T-helper 1 cell (primary cell): ENCODE data around the gene KIAA0930.
A peak's percentile ranks its signal among the peaks of the same experiment; 100 is the strongest.
"Not testable (repeated sequence)": the region's sequence is repeated elsewhere in the genome, so short reads cannot be mapped to it uniquely, and the experiment has no call there.

Experiments
- DNase-seq, 5 donors: peaks; one replicate each; pipeline ENCODE4 v3.0.0-alpha.2; 2012 to 2020

KIAA0930 gene

DNA sequence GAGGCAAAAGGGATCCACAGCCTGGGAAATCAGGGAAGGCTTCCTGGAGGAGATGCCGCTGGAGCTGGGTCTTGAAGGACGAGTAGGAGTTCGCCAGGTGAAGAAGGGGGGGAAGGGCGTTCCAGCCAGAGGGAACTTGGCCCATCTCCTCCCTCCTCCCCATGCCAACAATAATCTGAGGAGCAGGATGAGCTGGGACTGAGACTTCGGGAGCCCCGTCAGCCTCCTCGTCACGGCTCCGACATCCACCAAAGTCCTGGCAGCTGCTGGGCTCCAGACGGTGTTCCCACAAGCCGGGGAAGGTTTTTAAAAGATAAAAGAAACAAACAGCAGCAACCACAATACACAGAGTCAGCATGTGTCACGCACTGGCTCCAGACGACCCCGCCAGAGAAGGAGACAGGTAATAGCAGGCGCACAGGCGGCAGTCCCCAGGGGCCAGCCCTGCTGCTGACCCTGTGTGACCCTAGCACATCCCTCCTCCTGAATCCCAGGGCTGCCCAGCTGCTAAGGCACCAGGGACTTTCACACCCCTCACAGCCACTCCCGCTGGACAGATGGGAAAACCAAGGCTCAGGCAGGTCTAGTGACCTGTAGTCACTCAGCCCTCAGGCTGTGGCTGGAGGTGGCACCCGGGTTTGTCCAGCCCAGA lies 39.7 kb downstream of the KIAA0930 start:
- no peak for DNase-seq

DNA sequence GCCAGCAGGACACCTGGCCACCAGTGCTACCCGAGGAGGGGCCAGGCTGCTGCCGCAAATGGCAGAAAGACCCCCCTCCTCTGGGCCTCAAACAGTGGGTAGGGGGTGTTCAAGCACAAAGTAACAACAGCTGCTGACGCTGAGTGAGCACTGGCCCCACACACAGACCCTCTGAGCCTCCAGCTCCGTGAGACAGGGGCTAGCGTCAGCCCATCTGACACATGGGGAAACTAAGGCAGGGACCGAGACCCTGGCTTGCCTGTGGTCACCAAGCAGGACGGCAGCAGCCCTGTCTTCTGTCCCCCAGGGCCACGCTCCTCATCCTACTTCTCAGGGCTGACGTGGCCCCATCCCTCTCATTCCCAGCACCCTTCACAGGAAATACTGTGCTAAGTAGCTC lies 40.5 kb downstream of the KIAA0930 start:
- DNase-seq = no peak

DNA sequence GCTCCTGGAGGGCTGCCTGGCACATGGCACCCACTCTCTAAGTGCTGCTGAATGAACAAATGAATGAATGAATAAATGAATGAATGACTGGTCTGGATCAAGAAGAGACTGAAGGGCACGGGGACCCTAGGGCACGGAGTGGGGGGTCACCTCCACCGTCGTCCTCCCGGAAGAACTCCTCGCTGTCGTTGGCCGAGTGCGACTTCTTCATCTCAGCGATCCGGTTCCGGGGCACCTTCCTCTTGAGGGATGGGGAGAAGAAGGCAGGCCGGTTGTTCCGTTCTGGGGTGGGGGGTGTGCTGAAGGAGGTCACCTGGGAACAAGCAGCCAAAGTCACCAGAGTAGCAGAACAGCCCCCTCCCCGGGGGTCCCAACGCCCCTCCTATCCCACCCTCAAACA lies 41.0 kb downstream of the KIAA0930 start:
- no peak for DNase-seq

DNA sequence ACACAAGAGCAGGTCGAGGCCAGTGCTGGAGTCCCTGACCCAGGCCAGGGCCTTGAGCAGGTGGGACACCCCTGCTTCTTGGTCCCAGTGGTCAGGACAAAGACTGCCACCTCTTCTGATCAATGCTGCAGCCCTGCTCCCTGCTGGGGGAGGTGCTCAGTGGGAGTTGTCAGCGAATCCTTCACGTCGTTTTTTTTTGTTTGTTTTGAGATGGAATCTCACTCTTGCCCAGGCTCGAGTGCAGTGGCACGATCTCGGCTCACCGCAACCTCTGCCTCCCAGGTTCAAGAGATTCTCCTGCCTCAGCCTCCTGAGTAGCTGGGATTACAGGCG lies 42.3 kb downstream of the KIAA0930 start:
- no peak for DNase-seq

DNA sequence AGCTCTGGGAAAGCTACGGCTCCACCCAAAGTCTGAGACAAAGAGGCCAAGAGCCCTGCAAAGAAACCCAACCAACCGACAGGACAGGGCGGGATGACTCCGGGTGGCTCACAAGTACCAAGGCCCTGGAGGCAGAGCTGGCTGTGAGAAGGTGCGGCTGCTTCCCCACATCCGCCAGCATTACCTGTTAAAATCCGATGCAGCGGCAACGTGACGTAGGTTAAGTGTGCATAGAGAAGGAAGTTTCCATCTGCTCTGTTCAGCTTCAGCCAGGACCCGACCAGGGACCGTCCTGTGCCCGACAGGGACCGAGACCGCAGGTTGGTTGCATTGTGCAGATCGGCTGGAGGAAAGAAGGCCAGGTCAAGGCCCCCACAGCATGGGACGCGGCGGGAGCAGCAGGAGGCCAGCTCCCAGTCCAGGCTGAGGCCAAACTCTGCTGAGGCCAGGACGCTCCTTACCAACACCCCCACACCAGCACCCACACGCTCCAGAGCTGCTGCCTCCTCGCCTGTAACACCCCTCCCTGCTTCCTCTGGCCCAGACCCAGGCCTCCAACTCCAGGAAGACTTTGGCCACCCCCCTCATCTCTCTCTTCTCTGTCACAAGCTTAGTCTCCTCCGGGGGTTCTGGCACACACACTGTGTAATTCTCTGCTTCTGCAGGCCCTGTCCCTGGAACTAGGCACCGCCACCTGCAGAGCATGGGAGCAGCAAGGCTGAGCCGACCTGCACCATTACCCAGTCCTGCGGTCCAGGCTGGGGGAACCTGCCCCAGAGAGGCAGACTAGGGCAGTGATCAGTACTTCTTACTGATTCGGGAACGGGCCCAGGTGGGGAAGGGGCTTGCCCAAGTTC lies 42.9 kb downstream of the KIAA0930 start:
- DNase-seq = no peak

DNA sequence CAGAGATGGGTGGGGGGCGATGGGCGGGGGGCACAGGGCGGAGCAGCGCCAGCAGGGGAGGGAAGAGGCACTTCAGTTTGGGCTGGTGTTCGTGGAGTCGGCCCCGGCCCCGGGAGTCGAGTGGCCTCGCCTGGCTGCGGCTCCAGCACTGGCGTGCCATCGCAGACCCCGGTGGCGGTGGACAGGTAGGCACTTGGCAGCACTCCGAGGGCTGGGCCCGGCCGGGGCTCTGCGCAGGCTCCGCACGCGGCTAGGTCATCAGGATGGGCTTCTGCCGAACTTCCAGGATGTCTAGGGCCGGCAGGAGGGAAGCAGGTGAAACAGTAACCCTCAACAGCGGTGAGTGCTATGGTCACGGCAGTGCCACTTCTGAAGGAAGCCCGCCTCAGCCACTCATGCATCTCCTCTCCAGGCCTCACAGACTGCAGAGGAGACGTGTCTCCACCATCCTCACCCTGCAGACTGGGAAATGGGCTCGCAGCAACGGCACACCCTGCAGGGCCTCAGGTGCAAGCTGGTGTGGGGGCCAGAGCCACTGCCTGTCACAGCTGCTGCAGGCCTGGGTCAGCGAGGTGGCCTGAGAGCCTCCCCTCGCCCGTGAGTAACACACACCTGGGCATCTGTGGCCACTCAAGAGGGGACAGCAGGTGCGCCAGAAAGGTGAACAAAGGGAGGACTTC lies 43.6 kb downstream of the KIAA0930 start:
- DNase-seq = no peak

DNA sequence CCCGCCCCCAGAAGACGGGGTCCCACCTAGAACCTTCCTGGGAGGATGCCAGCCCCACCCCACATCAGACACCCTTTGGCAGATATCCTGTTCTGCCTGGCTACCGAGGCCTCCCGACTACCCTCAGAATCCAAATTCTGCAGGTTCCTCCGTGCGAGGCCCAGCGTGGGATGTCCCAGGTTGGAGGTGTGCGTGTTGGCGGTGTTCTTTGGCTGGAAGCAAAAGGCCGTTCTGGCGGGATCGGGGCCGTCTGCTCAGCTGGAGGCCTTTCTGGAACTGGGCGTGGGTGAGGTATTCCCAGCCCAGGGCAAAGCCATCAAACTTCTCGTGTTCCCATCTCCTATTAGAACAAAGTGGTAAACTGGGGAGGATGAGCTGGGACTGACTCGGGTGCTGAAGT lies 44.4 kb downstream of the KIAA0930 start:
- DNase-seq = no peak

DNA sequence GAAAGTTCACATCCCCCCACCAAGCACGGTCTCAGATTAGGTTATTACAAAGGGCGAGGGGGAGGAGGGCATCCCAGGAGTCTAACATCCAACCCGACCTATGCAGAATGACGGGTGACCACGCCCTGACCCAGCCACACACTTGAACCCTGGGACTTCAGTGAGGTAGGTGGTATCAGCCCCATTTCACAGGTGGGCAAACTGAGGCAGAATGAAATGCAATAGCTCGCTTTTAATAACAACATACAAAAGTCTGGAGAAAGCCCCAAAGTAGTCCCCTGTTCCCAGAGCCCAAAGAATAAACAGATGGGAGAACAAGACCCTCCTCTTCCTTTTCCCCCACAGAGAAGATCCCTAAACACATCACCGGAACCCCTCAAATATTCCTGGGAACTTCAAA lies 45.1 kb downstream of the KIAA0930 start:
- DNase-seq = no peak

DNA sequence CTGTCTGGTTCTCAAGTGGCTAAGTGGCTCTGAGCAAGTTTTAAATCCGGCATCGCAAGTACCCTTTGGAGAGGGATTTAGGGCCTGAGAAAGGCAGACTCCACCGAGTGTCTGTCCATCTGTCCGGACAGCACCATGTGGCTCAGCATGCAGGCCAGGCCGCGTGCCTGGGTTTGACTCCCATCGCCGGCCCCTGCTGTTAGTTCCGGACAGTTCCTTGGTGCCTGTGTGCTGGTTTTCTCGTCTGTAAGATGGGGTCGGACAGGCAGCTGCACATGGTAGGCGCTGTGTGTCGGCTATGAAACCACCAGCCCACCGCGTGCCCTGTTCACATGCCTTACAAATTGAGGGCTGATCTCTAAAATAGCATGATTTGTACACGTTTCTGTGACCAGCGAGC lies 46.0 kb downstream of the KIAA0930 start:
- no peak for DNase-seq

DNA sequence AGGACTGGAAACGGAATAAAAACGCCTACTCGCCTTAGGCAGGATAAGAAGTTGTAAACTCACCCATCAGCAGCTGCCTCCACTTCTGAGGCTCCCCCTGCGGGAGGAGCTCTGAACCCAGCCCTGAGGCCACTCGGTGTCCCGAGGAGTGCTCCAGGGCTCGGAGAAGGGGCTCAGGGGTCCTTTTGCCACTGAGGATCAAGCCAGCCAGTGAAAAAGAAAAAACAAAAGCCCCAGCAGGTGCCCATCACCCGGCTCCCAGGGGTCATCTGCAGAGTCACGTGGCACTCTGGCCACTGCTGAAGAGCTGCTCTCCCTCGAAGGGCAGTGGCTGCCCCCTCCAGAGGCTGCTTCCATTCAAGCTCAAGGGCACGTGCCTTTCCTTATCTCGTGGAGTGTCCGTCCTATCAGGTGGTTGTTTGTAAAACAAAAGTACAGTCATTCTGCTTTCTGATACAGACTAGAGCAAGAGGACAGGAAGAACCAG lies 48.0 kb downstream of the KIAA0930 start:
- DNase-seq = no peak

DNA sequence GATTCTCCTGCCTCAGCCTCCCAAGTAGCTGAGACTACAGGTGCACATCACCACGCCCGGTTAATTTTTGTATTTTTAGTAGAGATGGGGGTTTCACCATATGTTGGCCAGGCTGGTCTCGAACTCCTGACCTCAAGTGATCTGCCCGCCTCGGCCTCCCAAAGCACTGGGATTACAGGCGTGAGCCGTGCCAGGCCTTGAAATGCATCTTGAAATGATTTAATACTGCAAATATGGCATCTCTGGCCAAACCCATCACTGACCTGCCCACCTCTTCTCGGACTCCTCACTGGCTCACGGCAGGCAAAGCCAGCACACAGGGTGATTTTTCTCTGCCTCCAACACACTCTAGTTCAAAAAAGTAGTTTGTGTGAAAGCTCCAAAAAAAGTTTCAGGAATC lies 48.9 kb downstream of the KIAA0930 start:
- DNase-seq = not testable (repeated sequence)

DNA sequence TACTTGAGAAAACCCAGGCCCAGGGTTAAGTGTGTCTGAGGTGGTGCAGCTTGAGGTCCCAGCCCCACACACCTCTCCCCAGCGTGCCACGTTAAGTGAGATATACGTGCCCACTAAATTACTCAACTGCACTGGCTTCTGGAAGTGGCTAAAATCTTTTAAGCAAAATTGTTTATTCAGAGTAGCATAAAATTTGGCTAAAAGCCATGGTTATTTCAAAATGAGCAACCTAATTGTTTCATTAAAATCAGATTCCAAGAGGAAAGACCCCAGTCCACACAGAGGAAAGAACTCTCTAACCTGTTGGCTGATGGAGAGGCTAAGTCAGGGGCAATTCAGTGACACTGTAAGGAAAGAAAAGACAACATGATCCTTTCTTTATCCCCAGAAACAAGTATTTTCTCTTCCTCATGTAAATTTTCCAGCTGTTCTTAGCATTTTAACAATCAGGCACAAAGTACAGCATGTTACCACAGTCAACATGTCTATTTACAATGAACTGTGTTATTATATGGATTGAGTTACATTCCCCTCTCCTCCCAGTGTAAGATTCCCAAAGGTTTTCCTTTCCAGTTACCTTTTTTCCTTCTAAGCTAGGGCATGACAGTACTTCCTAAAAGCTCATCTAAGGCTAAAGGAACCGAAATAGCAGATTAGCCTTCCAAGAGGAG lies 50.4 kb downstream of the KIAA0930 start:
- DNase-seq = no peak

DNA sequence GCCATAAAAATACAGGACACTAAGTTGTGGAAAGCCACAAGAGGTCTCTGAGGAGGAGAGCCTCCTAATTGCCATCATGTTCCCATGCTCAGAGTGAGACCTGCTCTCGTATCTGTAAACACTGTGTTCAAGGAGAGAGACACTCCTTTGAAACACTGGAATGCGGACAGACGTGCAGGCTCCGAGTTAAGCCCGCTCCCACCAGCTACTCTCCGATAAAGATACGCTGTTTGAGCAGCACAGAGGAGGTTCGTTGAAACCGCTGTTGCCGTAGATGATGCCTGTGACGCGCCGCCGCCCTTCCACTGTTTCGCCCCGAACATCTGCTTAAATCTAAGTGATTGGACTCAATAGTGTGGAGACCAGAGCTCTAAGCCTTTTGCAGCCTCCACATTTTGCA lies 51.9 kb downstream of the KIAA0930 start:
- DNase-seq = no peak

DNA sequence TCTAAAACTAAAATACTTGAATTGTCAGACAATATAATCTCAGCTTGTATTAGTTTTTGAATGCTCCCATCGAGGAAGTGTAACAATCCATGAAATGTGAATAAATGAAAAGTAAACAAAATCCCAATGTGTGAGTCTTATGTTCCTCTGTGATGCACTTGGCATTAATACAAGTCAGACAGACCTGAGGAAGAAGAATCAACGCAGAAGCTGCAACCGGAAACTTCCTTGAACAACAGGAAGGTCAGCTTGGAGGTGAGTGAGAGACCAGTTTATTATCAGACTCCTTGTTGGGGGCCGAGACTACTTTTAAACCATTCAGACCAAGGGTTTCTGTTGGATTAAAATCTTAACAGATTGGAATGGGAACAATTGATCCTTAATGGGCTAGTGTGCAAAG lies 52.8 kb downstream of the KIAA0930 start:
- DNase-seq = no peak

DNA sequence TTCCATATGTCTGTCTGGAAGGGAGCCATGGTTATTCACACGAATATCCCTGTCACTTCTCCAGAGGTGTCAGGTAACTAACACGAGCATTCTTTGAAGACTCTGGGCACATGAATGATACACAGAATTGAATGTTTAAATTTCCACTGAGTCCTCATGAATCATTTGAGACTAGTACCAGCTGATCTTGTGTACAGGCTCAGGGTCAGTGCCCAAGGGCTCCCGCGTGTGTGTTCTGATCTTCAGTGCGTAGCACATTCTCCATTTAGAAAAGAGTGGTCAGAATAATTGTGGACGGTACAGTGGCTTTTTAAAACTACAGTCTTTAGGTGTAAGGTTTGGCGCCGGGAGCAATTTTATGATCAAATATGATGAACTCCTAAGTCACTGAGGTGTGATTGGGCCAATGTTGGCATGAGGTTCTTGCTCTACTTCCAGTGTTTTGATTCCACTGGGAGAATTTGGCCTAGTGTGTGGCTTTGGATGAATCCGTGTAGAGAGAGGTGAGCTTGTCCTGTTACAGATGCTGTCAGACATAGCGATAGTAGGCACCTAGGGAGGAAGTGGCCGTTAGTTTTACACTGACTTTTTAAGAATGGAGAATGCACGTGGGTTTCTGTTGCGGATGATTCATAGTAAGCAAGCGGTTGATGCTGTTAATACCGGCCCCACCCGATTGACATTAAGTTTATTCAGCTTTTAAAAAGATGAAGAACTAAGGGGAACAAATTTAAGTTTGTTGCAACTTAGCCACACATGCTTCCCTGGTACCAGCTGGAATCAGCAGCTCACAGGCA lies 54.8 kb downstream of the KIAA0930 start:
- peak in 1 of 5 donors; percentile 54 for DNase-seq

DNA sequence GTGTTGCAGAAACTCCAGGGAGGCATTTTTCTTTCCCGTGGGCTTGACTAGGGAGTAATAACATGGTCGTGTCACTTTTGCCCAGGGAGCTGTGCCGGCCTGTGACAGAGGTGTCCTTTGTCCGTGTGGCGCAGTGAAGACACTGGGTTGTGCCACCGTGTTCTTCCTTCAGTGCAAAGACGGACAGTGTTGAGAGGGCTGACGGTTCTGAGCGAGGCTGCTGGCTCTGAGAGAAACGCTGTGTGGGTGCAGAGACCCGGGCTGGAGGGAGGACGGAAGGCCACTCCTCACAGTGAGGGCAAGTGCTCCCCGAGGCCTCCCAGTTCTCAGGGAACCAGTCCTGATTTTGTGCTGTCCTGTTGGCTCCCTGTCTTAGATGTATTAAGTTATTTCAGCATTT lies 56.7 kb downstream of the KIAA0930 start:
- DNase-seq = no peak

DNA sequence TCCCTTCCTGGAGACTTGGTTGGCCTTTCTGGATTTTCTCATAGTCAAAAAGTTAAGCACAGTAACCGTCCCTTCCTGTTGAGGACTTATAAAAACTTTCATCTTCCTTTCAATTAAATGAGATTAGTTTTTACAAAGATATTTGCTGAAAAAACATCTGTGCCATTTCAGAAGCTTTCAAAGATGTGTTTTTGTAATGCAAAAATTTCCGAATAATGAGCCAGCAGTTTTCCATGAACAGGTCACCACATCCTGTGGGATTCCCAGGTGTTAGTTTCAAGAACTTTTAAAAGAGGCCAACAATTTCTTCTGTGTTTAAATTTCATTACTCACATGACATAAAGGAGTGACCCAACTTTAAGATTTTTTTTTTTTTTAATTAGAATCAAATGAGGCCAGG lies 58.9 kb downstream of the KIAA0930 start:
- DNase-seq = no peak

DNA sequence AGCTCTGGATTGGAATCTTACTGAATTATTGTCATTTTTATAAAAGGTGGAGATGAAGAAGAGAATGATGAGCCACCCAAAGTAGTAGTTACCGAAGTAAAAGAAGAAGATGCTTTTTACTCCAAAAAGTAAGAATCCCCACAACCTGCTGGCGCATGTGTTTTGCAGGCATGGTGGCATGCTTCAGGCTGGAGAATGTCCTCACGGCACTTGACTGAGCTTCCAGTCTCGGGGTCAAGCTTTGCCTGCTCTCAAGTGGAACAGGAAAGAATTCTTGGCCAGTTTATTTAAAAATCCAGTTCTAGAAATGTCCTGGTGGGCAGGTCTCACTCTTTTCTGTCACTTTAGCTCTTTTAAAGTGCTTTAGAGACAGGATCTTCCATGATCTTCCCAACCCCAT lies 59.5 kb downstream of the KIAA0930 start:
- DNase-seq = no peak

DNA sequence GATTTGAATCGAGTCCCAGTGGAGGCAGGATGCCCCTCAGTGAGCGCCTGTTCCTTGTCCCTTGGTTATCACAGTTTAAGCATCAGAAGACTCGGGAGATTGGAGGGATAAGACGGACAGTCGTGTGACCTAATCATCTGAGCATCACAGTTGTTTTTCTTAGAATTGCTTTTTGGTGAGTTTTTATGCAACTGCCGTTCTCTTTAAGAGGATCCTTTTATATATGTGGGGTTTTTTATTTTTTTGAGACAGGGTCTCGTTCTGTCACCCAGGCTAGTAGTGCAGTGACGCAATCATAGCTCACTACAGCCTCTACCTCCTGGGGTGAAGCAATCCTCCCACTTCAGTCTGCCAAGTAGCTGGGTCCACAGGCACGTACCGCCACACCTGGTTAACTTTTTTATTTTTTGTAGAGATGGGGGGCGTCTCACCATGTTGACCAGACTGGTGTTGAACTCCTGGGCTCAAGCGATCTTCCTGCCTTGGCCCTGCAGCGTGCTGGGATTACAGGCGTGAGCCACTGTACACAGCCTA lies 60.5 kb downstream of the KIAA0930 start:
- no peak for DNase-seq

DNA sequence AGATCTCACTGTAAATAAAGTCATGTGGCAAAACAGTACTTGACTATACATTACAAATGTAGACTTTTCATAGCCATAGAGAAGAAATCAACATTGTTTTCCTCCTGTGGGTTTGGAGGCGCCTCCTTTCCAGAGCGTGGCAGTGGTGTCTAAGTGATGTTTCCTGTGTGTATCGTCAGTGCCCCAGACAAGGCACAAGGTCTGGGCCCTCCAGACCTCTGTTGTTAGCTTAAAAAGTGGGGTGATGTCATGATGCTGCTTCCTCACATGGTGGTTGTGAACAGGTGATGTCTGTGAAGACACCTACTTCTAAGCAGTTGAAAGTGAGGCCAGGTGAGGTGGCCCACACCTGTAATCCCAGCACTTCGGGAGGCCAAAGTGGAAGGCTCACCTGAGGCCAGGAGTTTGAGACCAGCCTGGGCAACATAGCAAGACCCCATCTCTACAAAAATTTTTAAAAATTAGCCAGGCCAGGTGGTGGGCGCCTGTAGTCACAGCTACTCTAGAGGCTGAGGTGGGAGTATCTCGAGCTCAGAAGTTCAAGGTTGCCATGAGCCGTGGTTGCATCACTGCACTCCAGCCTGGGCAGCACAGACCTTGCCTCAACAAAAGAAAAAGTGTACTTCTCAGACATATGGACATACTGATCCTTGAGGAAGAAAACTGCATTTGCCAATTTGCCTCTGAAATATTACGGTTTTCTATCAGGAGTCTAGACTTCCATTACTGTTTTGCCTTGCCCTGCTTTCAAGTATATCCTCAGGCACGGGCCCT lies 61.2 kb downstream of the KIAA0930 start:
- peak in 4 of 5 donors; percentile 26 to 57 (median 28) for DNase-seq

DNA sequence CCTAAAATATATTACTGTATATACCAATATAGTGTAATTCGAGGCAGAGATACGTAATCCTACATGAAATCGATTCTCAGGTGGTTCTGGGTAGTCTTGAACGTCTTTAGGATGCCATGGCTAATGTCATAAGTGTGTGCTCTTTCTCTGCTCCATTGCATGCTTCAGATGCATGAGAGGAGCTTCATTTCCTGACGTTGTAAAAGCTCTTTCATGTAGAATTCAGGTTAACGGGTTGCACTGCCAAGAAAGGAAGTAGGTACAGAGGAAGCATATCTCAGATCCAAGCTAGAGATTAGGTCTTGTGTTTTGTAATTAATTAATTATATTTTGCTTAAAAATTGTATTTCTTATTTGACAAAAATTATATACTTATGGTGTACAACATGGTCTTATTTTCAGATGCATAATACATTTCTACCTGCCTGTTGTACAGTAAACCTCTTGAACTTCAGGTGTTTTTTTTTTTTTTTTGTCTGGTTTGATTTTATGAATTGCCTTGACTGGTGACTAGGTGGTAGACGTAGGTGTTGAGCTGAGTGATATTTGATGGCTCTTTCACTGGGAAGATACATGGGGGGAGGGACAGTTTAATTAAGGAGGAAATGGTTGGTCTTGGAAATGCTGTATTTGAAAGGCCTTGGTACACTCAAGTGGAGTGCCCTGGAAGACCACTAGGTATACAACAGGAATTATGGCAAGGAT lies 67.7 kb downstream of the KIAA0930 start:
- DNase-seq = peak in 2 of 5 donors; percentile 8 to 81
